ENCODE data around the gene TULP3.

The TULP3 gene

DNA sequence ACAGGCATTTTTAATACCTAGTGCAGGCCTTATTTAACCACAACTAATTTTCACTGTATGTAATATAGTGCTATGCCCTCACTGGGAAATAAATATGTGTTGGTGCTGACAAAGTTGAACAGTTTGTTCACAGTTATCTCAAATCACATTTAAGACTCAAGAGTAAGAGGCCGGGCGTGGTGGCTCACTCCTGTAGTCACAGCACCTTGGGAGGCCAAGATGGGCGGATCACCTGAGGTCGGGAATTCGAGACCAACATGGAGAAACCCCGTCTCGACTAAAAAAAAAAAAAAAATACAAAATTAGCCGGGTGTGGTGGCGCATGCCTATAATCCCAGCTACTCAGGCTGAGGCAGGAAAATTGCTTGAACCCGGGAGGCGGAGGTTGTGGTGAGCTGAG is 45.6 kb downstream of the TULP3 start:
- no peak for DNase-seq

- DNase-seq: no peak
Observed at GRCh38 chr12:2937500-2937899, 46.8 kb downstream of the TULP3 start.

DNA sequence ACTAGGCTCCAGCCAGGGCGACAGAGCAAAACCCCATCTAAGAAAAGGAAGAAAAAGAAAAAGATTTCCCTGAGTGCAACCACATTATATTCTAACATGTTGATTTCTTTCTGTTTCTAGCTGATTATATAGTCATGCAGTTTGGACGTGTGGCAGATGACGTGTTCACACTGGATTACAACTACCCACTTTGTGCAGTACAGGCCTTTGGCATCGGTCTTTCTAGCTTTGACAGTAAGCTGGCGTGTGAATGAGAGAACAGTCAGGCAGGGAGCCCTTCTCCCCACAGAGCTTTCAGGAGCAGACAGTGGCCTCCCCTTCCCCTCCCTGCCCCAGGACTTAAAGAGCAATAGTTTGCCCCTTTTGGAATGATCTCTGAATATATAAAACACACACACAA is 48.5 kb downstream of the TULP3 start:
- DNase-seq: no peak

DNA sequence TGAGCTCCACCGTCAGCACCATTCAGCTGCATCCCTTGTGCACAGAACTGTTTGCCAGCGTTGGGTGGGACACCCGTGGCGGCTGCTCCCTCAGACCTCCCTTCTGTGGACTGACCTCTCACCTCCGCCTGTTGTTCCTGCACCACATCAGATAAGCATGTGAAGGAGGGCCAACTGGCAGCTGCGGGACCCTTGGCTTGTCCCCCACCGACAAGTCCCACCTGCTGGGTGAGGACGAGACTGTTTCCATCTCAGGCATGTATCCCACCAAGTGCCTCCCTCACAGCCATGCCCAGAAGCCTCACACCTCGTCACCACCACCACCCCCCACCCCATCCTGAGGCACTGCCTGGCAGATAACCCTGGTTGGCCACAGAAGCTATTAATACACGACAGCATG is 49.9 kb downstream of the TULP3 start:
- no peak for DNase-seq

- no peak for DNase-seq
Observed at GRCh38 chr12:2941524-2941923, 50.8 kb downstream of the TULP3 start.

GRCh38 chr12:2944401-2945047 is 53.8 kb downstream of the TULP3 start:
- peak; percentile 34 for DNase-seq

DNA sequence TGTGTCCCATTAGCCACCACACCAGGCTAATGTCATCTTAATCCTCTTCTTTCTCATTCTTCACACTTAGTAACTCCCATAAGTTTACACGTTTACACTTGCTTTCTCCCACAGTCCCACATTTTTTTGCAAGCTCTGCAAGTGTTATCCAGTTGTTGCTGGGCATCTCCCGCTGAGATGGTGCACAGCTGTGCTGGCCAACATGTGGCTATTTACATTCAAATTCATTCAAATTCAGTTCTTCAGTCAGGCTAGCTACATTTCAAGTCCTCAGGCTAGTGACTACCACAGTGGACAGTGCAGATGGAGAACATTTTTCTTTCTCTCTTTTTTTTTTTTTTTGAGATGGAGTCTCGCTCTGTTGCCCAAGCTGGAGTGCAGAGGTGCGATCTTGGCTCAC is 58.7 kb downstream of the TULP3 start:
- no peak for DNase-seq

DNA sequence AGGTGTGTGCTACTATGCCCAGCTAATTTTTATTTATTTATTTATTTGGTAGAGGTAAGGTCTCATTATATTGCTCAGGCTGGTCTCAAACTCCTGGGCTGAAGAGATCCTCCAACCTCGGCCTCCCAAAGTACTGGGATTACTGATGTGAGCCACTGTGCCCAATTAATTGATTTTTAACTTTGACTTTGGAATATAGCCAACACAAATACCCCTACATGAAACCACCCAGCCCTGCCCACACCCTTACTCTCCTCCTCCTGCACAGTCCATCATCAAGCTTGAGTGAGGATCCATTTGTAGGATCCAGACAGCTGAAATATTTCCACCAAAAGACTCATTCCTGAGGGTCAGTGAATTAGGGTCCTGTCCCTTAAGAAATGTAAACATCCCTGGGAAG is 65.2 kb downstream of the TULP3 start:
- no peak for DNase-seq

DNA sequence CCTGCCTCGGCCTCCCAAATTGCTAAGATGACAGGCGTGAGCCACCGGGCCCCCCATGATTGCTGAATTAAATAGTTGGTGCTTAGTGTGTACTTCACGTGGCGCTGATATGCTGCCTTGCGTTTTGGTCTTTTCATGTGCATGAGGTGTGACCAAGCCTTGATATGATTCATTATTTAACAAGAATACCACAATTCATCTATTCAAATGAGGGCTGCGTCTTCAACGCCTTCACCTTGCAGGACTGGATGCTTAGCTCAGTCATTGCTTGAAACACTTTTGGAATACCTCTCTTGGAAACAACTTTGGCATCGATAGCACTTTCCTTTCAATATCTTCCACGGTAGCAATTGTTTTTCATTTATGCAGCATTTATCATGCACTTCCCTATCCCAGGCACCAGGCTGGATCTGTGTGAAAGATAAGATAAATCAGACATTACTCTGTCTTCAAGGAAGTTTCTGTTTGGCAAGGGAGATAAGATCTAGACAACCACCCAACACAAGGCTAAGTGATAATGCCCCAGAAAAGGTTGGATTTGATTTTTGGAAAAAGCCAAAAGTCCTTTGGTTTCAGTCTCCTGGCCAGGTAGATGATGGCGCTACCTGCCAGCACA is 67.2 kb downstream of the TULP3 start:
- no peak for DNase-seq

GRCh38 chr12:2958432-2959191 is 67.9 kb downstream of the TULP3 start:
- DNase-seq: peak; percentile 51

DNA sequence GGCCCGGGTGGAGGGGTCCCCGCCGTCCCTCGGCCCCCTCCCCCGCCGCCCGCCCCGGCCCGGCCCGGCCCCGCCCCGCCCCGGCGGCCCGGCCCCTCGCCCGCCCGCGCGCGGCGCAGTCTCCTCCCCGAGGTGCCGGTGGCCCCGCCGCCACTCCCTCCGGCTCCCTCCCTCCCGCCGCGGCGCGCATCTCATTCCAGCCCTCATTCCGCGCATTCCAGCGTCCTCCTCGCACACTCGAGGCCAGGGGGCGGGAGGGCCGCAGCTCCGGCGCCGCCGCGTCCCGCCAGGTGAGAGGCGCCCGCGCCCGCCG is 68.5 kb downstream of the TULP3 start, which contains the start of gene TEAD4:
Gene TEAD4, plus strand, starts transcription at position 206 of the 313 bp plus-strand sequence.
- DNase-seq: peak; percentile 77

DNA sequence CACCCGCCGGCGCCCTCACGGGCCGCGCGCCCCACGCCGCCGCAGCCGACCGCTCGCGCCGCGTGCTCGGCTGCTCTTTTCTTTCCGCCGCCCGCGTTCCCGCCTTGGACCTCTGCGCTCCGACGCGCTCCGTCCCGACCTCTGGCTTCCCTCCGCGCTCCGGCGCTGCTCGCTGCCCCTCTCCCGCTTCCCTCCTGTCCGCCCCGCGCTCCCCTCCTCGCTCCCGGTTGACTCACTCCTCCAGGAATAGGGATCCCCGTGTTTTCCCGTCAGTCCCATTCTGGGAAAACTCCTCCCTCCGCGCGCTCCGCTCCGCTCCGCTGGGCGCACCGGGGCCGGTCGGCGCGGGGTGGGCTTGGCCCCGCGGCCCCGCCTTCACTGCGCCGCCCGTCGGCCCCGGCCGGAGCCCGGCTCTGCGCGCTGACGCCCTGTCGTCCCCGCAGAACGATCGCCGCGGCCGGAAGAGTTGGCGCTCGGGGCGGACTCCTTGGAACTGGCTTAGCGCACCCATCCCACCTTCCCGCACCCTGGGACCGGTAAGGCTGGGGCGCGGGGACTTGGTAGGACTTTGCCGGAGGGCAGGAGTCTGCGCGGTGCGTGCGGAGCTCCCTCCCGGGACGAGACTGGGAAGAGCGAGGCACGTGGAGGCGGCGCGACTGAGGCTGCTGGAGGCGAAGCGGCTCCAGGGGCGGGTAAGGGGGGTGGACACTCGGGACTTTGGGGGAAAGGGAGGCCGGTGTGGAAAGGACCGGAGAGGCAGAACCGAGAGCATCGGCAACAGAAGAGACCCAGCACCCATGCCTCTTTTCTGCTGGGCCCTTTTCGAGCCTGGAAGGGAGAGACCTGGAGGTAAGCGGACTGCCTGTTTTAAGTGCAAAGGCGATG is 69.1 kb downstream of the TULP3 start:
- peak; percentile 65 for DNase-seq

DNA sequence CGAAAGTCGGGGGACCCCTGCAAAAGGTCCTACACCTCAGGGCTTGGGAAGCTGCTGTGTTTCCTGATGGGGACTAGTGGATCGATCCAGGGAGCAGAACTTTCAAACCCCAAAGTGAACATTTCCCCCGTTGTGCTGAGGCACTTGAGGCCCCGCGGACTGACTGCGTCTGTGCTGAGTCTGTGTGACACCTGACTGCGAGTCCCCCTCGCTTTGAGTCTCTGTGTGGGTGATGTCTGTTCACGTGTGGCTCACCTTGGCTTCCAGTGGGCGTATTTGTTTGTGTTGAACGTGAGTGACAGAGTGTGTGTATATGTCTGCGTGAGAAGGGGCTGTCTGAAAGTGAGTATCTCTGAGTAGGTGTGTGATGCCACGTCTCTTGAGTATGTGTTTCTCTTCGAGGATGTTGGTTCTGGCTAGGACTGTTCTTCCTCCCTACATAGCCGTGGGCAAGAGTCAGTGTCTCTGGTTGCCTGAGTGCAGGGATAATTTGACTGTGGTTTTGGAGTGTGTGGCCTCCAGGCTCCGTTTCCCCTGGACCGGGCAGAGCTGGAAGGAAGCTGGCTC is 69.8 kb downstream of the TULP3 start:
- DNase-seq: no peak

DNA sequence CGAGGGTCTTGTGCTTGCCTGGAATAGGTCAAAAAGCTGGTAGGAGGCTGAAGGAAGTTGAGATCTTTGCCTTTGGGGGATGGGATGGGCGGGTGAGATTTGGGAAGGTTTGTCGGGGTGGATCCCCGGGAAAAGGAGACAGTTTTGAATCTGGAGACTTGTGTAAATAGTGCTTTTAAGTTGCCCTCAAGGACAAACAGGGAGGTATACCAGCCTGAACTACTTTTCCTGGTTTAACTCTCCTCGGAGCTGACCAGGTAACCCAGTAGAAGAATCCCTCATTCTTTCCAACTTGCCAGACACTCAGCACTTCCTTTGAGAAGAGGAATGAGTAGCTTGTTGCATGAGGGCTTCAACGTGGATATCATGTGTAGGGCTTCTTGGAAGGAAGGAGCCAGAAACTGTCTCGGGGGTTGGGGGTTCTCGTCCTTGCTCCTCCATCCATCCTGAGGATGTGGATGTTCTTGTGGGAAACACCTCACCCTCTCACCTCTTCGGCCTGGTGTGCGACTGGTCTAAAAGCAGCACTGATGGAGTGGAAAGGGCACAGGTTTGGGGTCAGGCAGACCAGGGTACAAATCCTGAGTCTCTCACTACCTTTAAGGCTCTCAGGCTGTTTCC is 70.4 kb downstream of the TULP3 start:
- no peak for DNase-seq

- no peak for DNase-seq
Observed at GRCh38 chr12:2961705-2962104, 71.0 kb downstream of the TULP3 start.

DNA sequence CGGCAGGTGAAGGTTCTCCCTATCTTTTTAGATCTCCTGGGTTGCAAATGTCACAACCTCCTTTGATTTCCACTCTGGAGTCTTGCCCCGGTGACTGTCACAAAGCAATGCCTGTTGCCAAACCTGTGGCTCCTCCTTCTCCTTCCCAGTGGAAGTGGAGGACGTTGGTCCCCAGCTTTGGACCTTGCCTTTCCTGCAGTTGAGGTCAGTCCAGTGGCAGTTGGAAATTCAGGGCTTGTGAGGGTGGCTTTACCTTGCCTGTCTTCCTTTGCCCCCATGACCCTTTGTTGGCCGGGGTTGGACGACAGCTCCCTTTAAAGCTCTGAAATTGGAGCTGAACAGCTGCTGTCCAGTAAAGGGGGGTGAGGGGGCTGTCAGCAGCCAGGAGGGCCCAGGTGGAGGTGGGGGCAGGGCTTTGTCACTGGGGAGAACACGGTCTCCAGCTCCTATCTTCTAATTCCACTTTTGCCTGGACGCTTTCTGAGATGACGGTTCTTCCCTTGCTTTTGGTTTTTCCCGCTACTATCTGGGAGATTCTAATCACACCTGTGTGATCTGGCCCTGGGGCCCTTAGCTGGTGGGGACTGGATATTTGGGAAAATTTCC is 72.6 kb downstream of the TULP3 start:
- DNase-seq: peak; percentile 46

- DNase-seq: peak; percentile 46
Observed at GRCh38 chr12:2963760-2964292, 73.1 kb downstream of the TULP3 start.

- DNase-seq: no peak
Observed at GRCh38 chr12:2967651-2968050, 77.0 kb downstream of the TULP3 start.

DNA sequence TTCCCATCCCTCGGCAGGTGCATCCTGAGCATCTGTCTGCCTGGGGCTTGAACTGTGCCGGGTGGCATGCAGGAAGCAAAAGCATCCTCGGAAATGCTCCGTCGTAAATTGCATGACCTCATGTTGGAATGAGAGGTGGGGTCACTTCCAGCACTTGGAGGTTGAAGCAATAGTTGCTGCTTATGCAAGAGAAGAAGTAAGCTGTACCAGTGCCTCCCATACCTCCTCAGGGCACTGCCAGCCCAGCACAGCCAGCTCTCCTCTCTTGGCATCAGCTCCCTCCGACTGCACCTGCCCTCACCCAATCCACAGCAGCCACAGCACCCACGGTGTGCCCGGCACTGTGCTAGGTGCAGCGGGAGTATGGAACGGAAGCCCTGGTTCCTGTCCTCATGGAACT is 80.1 kb downstream of the TULP3 start:
- DNase-seq: no peak

- DNase-seq: no peak
Observed at GRCh38 chr12:2973566-2973965, 82.9 kb downstream of the TULP3 start.

GRCh38 chr12:2974560-2974971 is 83.9 kb downstream of the TULP3 start:
- DNase-seq: no peak

- DNase-seq: no peak
Observed at GRCh38 chr12:2976581-2976996, 85.9 kb downstream of the TULP3 start.
